IPS-15b (cell line): Measurements from ENCODE around the gene ZPBP.

Source experiments
- H3K27me3 ChIP-seq: one replicate; pipeline ENCODE4 v1.6.1; 2013; ENCODE audit warnings: low read length; ENCODE audit not compliant: control insufficient read depth, insufficient read depth
- H3K36me3 ChIP-seq: one replicate; pipeline ENCODE4 v1.6.1; 2013; ENCODE audit warnings: low read length; ENCODE audit not compliant: control insufficient read depth, insufficient read depth
- H3K4me1 ChIP-seq: one replicate; pipeline ENCODE4 v1.6.1; 2013; ENCODE audit warnings: mild to moderate bottlenecking, low read length; ENCODE audit not compliant: control insufficient read depth, insufficient read depth
- H3K4me3 ChIP-seq: one replicate; pipeline ENCODE4 v1.5.1; 2013; ENCODE audit warnings: low read depth, low read length
- H3K9ac ChIP-seq: one replicate; pipeline ENCODE4 v1.6.1; 2013; ENCODE audit warnings: low read depth, mild to moderate bottlenecking, low read length
- H3K9me3 ChIP-seq: one replicate; pipeline ENCODE4 v1.6.1; 2013; ENCODE audit warnings: mild to moderate bottlenecking, low read length; ENCODE audit not compliant: control insufficient read depth, insufficient read depth

ZPBP gene

GRCh38 chr7:50022991-50023390 lies 70.1 kb downstream of the ZPBP start:
- Histone ChIP-seq H3K4me1 (no peaks in the 10 kb centered on the region), H3K9ac (no peak overlapping the region), H3K27me3 (no peaks in the 10 kb centered on the region), H3K36me3 (no peaks in the 10 kb centered on the region), H3K9me3 (no peaks in the 10 kb centered on the region), H3K4me3 (no peak overlapping the region)

- no peaks in the 10 kb centered on the region for H3K27me3 ChIP-seq
- no peak overlapping the region for H3K9ac ChIP-seq
- H3K4me1 ChIP-seq = no peaks in the 10 kb centered on the region
- no peaks in the 10 kb centered on the region for H3K9me3 ChIP-seq
- no peaks in the 10 kb centered on the region for H3K36me3 ChIP-seq
- H3K4me3 ChIP-seq = no peak overlapping the region
Observed at GRCh38 chr7:50022451-50022850, 70.6 kb downstream of the ZPBP start.

GRCh38 chr7:49995681-49996080 lies 97.4 kb downstream of the ZPBP start:
- H3K9ac ChIP-seq = no peak overlapping the region
- no peaks in the 10 kb centered on the region for H3K4me1 ChIP-seq
- no peaks in the 10 kb centered on the region for H3K9me3 ChIP-seq
- no peaks in the 10 kb centered on the region for H3K27me3 ChIP-seq
- no peak overlapping the region for H3K4me3 ChIP-seq
- no peaks in the 10 kb centered on the region for H3K36me3 ChIP-seq

GRCh38 chr7:49986191-49986590 lies 106.9 kb downstream of the ZPBP start:
- no peak overlapping the region for H3K9ac ChIP-seq
- H3K27me3 ChIP-seq = no peaks in the 10 kb centered on the region
- no peaks in the 10 kb centered on the region for H3K9me3 ChIP-seq
- H3K36me3 ChIP-seq = no peaks in the 10 kb centered on the region
- H3K4me3 ChIP-seq = no peak overlapping the region
- no peaks in the 10 kb centered on the region for H3K4me1 ChIP-seq

GRCh38 chr7:49980465-49980864 lies 112.6 kb downstream of the ZPBP start:
- Histone ChIP-seq H3K9me3 (no peaks in the 10 kb centered on the region), H3K36me3 (no peaks in the 10 kb centered on the region), H3K9ac (no peak overlapping the region), H3K4me3 (no peak overlapping the region), H3K27me3 (no peaks in the 10 kb centered on the region), H3K4me1 (no peaks in the 10 kb centered on the region)

GRCh38 chr7:49976238-49976637 lies 116.8 kb downstream of the ZPBP start:
- Histone ChIP-seq H3K4me1 (no peaks in the 10 kb centered on the region), H3K36me3 (no peaks in the 10 kb centered on the region), H3K9ac (no peak overlapping the region), H3K27me3 (no peaks in the 10 kb centered on the region), H3K4me3 (no peak overlapping the region), H3K9me3 (no peaks in the 10 kb centered on the region)

GRCh38 chr7:49974035-49974434 lies 119.0 kb downstream of the ZPBP start:
- no peaks in the 10 kb centered on the region for H3K9me3 ChIP-seq
- no peak overlapping the region for H3K9ac ChIP-seq
- no peaks in the 10 kb centered on the region for H3K4me1 ChIP-seq
- H3K27me3 ChIP-seq = no peaks in the 10 kb centered on the region
- H3K36me3 ChIP-seq = no peaks in the 10 kb centered on the region
- no peak overlapping the region for H3K4me3 ChIP-seq

GRCh38 chr7:49937608-49938007 lies 155.4 kb downstream of the ZPBP start:
- Histone ChIP-seq H3K9me3 (no peaks in the 10 kb centered on the region), H3K36me3 (no peaks in the 10 kb centered on the region), H3K4me1 (no peaks in the 10 kb centered on the region), H3K27me3 (no peaks in the 10 kb centered on the region), H3K9ac (no peak overlapping the region), H3K4me3 (no peak overlapping the region)

- Histone ChIP-seq H3K9me3 (peaks cover 5% of the 10 kb centered on the region), H3K9ac (no peak overlapping the region), H3K4me3 (no peak overlapping the region), H3K36me3 (no peaks in the 10 kb centered on the region), H3K27me3 (no peaks in the 10 kb centered on the region), H3K4me1 (no peaks in the 10 kb centered on the region)
Observed at GRCh38 chr7:49931627-49932026, 161.4 kb downstream of the ZPBP start.

GRCh38 chr7:49928787-49929186 lies 164.3 kb downstream of the ZPBP start:
- H3K27me3 ChIP-seq = no peaks in the 10 kb centered on the region
- H3K36me3 ChIP-seq = no peaks in the 10 kb centered on the region
- H3K4me3 ChIP-seq = no peak overlapping the region
- no peaks in the 10 kb centered on the region for H3K4me1 ChIP-seq
- peaks cover 5% of the 10 kb centered on the region for H3K9me3 ChIP-seq
- H3K9ac ChIP-seq = no peak overlapping the region

GRCh38 chr7:49927631-49928030 lies 165.4 kb downstream of the ZPBP start:
- Histone ChIP-seq H3K27me3 (no peaks in the 10 kb centered on the region), H3K4me3 (no peak overlapping the region), H3K9ac (no peak overlapping the region), H3K36me3 (no peaks in the 10 kb centered on the region), H3K4me1 (no peaks in the 10 kb centered on the region), H3K9me3 (peaks cover 5% of the 10 kb centered on the region)

- Histone ChIP-seq H3K4me1 (no peaks in the 10 kb centered on the region), H3K9me3 (no peaks in the 10 kb centered on the region), H3K4me3 (no peak overlapping the region), H3K27me3 (no peaks in the 10 kb centered on the region), H3K36me3 (no peaks in the 10 kb centered on the region), H3K9ac (no peak overlapping the region)
Observed at GRCh38 chr7:49926720-49927119, 166.3 kb downstream of the ZPBP start.

- Histone ChIP-seq H3K9ac (no peak overlapping the region), H3K9me3 (no peaks in the 10 kb centered on the region), H3K4me1 (no peaks in the 10 kb centered on the region), H3K27me3 (no peaks in the 10 kb centered on the region), H3K36me3 (no peaks in the 10 kb centered on the region), H3K4me3 (no peak overlapping the region)
Observed at GRCh38 chr7:49911909-49912308, 181.1 kb downstream of the ZPBP start.
